GM19239 (cell line): ENCODE measurements around the gene FLVCR1.

Source experiments
- DNase-seq: peaks from one replicate; pipeline ENCODE4 v3.0.0; 2011; ENCODE audit warnings: low spot score; ENCODE audit not compliant: insufficient read length
- FAIRE-seq: peaks from 2 replicates; lab custom pipeline; 2011; peaks lifted over from hg19 to GRCh38; lab: Jason Lieb, UNC

The FLVCR1 gene

DNA sequence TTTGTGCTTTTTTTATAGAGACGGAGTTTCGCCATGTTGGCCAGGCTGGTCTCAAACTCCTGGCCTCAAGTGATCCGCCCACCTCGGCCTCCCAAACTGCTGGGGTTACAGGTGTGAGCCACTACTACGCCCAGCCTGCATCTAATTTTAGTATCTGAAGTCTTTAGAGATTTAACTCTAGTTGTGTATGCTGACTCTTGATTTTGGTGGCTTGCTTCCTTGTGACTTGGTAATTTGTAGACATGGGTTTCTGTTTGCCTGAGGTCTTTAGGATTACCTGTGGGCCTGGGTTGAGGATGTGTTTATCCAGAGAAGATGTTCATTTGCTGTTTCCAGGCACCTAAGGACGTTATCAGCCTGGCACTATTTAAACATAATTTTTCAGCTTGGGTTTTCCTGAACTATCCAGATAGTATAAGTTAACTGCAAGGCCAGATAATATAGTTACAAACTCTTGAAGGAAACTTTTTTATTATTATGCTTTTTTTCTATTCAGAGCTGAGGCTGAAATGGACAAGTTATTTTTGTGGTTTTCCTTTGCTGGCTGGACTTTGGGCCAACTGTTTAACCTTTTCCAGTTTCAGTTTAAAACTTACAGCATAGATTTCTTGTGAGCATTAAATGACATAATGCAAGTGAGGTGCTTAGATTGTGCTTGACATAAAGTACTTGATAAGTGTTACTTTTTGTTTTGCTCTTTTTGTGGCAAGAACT is 84.8 kb downstream of the FLVCR1 start:
- no peak for DNase-seq
- peak; percentile 85 for FAIRE-seq

DNA sequence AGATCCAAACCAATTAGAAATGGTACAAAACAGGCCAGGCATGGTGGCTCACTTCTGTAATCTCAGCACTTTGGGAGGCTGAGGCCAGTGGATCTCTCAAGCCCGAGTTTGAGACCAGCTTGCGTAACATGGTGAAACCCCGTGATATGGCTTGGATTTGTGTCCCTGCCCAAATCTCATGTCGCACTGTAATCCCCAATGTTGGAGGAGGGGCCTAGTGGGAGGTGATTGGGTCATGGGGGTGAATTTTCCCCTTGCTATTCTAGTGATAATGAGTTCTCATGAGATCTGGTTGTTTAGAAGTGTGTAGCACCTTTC is 85.3 kb downstream of the FLVCR1 start:
- DNase-seq, result no peak
- peak; percentile 23 for FAIRE-seq

DNA sequence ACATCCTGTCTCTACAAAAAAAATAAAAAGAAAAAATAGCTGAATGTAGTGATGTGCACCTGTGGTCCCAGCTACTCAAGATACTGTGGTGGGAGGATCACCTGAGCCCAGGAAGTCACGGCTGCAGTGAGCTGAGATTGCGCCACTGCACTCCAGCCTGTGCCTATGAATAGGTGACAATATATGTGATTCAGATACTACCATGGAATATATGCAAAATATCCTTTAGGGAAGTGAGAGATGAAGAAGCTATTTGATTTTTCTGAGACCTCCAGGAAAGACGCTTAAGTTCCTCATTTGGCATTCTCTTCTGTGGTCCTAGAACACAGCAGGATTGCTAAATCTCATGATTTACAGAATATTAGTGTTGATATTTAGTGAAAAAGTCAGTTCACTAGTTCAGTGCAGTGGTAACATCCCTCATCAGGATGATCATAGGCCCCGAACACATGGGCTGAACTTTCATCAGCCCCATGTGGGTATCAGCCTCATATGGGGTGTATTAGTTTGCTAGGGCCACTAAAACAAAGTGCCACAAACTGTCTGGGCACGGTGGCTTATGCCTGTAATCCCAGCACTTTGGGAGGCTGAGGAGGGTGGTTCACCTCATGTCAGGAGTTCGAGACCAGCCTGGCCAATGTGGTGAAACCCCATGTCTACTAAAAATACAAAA is 86.3 kb downstream of the FLVCR1 start:
- no peak for DNase-seq
- FAIRE-seq, result peak; percentile 90

DNA sequence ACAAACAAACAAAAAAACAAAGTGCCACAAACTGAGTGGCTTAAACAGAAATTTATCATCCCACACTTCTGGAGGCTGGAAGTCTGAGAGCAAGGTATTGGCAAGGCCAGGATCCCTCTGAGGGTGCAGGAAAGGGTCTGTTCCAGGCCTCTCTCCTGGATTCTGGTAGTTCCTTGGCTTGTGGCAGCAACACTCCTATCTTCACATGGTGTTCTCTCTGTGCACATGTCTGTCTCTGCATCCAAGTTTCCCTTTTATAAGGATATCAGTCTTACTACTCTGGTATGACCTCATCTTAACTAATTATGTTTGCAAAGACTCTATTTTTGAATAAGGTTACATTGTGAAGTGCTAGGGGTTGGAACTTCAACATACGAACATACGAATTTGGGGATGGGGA is 87.0 kb downstream of the FLVCR1 start:
- peak; percentile 57 for FAIRE-seq

DNA sequence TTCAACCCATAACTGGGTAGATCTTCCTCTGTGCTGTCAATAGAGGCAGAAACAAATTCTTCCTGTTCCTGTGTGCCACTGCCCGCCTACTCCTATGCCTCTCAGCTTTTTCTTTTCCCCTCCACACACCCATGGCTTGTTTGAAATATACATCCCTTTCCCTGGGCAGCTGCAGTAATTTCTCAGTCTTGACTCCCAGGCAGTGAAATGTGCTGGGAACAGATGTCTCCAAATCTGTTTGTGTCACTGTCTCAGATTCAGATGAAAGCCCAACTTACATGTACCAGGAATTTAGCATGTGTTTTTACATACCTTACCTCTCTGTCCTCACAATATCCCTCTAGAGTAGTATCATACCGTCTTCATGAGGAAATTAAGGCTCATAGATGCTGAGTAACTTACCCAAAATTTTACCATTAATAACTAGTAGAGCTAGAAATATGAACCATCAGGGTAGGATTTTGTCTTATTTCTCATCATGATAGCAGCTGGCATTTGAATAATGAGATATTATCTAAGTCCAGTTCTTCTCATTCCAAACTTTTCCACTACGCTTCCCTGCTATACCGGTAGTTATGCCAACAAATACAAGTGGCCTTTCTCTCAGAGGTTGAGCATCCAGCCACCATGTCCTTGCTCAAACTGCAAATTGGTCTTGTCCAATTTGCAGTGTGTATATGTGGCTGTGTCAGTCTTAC is 87.5 kb downstream of the FLVCR1 start:
- FAIRE-seq (peak; percentile 64), DNase-seq (no peak)

More for the DNA sequence above, 87.0 kb downstream of the FLVCR1 start:
- DNase-seq, result no peak

DNA sequence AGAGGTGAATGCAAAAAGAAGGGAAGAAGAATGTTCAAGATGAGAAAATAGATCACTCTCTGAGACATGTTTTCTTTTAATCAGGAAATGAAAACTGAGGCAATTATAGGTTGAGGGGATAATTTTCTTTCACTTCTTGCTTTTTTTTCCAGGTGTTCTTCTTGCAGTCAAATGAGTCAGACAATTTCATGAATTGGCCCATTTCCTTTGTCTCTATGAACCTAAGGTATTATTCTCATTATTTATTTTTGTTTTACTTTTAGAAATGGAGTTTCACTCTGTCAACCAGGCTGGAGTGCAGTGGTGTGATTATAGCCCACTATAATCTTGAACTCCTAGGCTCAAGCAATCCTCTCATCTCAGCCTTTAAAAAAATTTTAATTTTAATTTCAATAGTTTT is 88.8 kb downstream of the FLVCR1 start:
- DNase-seq (no peak), FAIRE-seq (no peak)
